Spleen (tissue), 7 donors: ENCODE results near the gene INPP5D.

ENCODE experiments used
- CTCF ChIP-seq, 11 experiments: fragments of 200-600 bp in 7 of 11; fragments of 450-650 bp in 4 of 11; sonication (generic) in 4 of 11; IDR thresholded peaks in 8 of 11; conservative IDR thresholded peaks in 3 of 11; 1 replicate in 7 of 11; 2 replicates in 4 of 11; pipeline versions ENCODE4 v1.4.0 to v1.8.0; 2016 to 2021; ENCODE audit warnings: antibody characterized with exemption in 11 of 11, inconsistent platforms in 4 of 11, mild to moderate bottlenecking in 1 of 11
- POLR2A ChIP-seq, 3 donors: fragments of 450-650 bp; IDR thresholded peaks; one replicate each; pipeline ENCODE4 v1.5.1; 2017; ENCODE audit warnings: antibody characterized with exemption in 3 of 3, mild to moderate bottlenecking in 1 of 3
- POLR2AphosphoS5 ChIP-seq, 3 donors: sonication (generic); formaldehyde crosslinking; IDR thresholded peaks; one replicate each; pipeline ENCODE4 v1.5.1; 2017; ENCODE audit warnings: antibody characterized with exemption in 3 of 3
- donor health status: DM: no; HTN: no; CAD: no; lungs with moderate emphysema.
- donor health status: DM: no; HTN: no; CAD: no.
- donor health status: DM: no; HTN: no; CAD: no.

- TF ChIP-seq CTCF (IDR thresholded peaks at IDR 0.05 in 8 of 11, conservative IDR thresholded peaks at IDR 0.05 in 3 of 11) = no peak
- no peak for TF ChIP-seq POLR2AphosphoS5 (IDR thresholded peaks at IDR 0.05)
- no peak for TF ChIP-seq POLR2A (IDR thresholded peaks at IDR 0.05)
Observed at GRCh38 chr2:233040571-233040970, 19.6 kb upstream of the INPP5D start.
